Measurements from ENCODE around the gene SPINK1. TPM values are rescaled to one million over a fixed set of nuclear protein-coding genes. Genes with fewer than 3 reads are reported as not detected.

Gene SPINK1
- total and polyA plus RNA-seq, 2 of the 13 experiments (the other 11 are each of a cell fraction or from before 2014, with no cell fraction given), result 14.7 to 17.1 TPM

GRCh38 chr5:147835386-147835798, 3.9 kb upstream of the SPINK1 start (continued):
- TF ChIP-seq SOX13 (IDR thresholded peaks at IDR 0.05), result peak; percentile 99
- peak in 1 of 2 experiments; percentile 100; a peak in 2 of 4 replicates for TF ChIP-seq SOX13 (CRISPR knock-in tag; conservative IDR thresholded peaks at IDR 0.05 in 1 of 2, IDR thresholded peaks at IDR 0.05 in 1 of 2)
- TF ChIP-seq, protein P1, sequence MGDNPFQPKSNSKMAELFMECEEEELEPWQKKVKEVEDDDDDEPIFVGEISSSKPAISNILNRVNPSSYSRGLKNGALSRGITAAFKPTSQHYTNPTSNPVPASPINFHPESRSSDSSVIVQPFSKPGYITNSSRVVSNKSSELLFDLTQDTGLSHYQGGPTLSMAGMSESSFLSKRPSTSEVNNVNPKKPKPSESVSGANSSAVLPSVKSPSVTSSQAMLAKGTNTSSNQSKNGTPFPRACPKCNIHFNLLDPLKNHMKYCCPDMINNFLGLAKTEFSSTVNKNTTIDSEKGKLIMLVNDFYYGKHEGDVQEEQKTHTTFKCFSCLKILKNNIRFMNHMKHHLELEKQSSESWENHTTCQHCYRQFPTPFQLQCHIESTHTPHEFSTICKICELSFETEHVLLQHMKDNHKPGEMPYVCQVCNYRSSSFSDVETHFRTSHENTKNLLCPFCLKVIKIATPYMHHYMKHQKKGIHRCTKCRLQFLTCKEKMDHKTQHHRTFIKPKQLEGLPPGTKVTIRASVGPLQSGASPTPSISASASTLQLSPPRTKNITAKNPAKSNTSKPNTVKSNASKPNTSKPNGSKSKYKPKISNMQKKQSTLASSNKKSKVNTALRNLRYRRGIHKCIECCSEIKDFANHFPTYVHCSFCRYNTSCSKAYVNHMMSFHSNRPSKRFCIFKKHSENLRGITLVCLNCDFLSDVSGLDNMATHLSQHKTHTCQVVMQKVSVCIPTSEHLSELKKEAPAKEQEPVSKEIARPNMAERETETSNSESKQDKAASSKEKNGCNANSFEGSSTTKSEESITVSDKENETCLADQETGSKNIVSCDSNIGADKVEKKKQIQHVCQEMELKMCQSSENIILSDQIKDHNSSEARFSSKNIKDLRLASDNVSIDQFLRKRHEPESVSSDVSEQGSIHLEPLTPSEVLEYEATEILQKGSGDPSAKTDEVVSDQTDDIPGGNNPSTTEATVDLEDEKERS (CRISPR knock-in tag; IDR thresholded peaks at IDR 0.05), result peak; percentile 85; the same call in 1 of the 2 replicates
- TF ChIP-seq, protein P2, sequence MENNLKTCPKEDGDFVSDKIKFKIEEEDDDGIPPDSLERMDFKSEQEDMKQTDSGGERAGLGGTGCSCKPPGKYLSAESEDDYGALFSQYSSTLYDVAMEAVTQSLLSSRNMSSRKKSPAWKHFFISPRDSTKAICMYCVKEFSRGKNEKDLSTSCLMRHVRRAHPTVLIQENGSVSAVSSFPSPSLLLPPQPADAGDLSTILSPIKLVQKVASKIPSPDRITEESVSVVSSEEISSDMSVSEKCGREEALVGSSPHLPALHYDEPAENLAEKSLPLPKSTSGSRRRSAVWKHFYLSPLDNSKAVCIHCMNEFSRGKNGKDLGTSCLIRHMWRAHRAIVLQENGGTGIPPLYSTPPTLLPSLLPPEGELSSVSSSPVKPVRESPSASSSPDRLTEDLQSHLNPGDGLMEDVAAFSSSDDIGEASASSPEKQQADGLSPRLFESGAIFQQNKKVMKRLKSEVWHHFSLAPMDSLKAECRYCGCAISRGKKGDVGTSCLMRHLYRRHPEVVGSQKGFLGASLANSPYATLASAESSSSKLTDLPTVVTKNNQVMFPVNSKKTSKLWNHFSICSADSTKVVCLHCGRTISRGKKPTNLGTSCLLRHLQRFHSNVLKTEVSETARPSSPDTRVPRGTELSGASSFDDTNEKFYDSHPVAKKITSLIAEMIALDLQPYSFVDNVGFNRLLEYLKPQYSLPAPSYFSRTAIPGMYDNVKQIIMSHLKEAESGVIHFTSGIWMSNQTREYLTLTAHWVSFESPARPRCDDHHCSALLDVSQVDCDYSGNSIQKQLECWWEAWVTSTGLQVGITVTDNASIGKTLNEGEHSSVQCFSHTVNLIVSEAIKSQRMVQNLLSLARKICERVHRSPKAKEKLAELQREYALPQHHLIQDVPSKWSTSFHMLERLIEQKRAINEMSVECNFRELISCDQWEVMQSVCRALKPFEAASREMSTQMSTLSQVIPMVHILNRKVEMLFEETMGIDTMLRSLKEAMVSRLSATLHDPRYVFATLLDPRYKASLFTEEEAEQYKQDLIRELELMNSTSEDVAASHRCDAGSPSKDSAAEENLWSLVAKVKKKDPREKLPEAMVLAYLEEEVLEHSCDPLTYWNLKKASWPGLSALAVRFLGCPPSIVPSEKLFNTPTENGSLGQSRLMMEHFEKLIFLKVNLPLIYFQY (CRISPR knock-in tag; IDR thresholded peaks at IDR 0.05; ENCODE audit: borderline replicate concordance), result peak; percentile 62; the same call in 1 of the 2 replicates
- no peak for TF ChIP-seq MAZ (IDR thresholded peaks at IDR 0.05; ENCODE audit: borderline replicate concordance, low read depth, low read length)
- peak; percentile 83 for TF ChIP-seq MAZ (CRISPR knock-in tag; IDR thresholded peaks at IDR 0.05; ENCODE audit: low read depth)
- TF ChIP-seq RBAK (CRISPR knock-in tag; IDR thresholded peaks at IDR 0.05), result no peak
- TF ChIP-seq GABPB1 (CRISPR knock-in tag; IDR thresholded peaks at IDR 0.05), result peak; percentile 62
- peak; percentile 70; the same call in 1 of the 2 replicates for TF ChIP-seq SRF (IDR thresholded peaks at IDR 0.05; ENCODE audit: low read depth, low read length)
- no peak; the same call in 1 of the 2 replicates for TF ChIP-seq MAFF (IDR thresholded peaks at IDR 0.05; ENCODE audit: low read depth, low read length)
- TF ChIP-seq HDAC1 (CRISPR knock-in tag; IDR thresholded peaks at IDR 0.05), result peak; percentile 99
- no peak for TF ChIP-seq ZNF44 (CRISPR knock-in tag; IDR thresholded peaks at IDR 0.05)
- peak; percentile 91 for TF ChIP-seq ERF (CRISPR knock-in tag; IDR thresholded peaks at IDR 0.05)
- no peak for TF ChIP-seq NONO (IDR thresholded peaks at IDR 0.05)
- peak; percentile 72 for TF ChIP-seq NONO (CRISPR knock-in tag; conservative IDR thresholded peaks at IDR 0.05)
- TF ChIP-seq, protein P3, sequence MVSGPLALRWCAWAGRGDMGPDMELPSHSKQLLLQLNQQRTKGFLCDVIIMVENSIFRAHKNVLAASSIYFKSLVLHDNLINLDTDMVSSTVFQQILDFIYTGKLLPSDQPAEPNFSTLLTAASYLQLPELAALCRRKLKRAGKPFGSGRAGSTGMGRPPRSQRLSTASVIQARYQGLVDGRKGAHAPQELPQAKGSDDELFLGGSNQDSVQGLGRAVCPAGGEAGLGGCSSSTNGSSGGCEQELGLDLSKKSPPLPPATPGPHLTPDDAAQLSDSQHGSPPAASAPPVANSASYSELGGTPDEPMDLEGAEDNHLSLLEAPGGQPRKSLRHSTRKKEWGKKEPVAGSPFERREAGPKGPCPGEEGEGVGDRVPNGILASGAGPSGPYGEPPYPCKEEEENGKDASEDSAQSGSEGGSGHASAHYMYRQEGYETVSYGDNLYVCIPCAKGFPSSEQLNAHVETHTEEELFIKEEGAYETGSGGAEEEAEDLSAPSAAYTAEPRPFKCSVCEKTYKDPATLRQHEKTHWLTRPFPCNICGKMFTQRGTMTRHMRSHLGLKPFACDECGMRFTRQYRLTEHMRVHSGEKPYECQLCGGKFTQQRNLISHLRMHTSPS (CRISPR knock-in tag; IDR thresholded peaks at IDR 0.05; ENCODE audit: low read depth), result peak; percentile 49; the same call in 1 of the 2 replicates
- TF ChIP-seq ZNF790 (CRISPR knock-in tag; IDR thresholded peaks at IDR 0.05; ENCODE audit: borderline replicate concordance), result no peak
- TF ChIP-seq CCAR2 (optimal IDR thresholded peaks at IDR 0.05; ENCODE audit: low read depth, low read length), result no peak
- no peak for TF ChIP-seq ZNF256 (CRISPR knock-in tag; conservative IDR thresholded peaks at IDR 0.05)
- TF ChIP-seq POLR2AphosphoS2 (IDR thresholded peaks at IDR 0.05; ENCODE audit: low read depth, low read length), result no peak
- TF ChIP-seq PHB2 (IDR thresholded peaks at IDR 0.05; ENCODE audit: partially characterized antibody), result no peak

All from HepG2 (cell line).